SU-DHL-6 (cell line): ENCODE results near the gene USP30.

ENCODE experiments used
- CTCF ChIP-seq: fragments of 200-600 bp; sonication (generic); IDR thresholded peaks from one replicate; pipeline ENCODE4 v1.5.1; 2017; ENCODE audit warnings: antibody characterized with exemption, mild to moderate bottlenecking, low read length, moderate library complexity; ENCODE audit not compliant: insufficient read depth, poor library complexity, severe bottlenecking
- EZH2phosphoT487 ChIP-seq: fragments of 200-600 bp; sonication (generic), shearing (Covaris generic); conservative IDR thresholded peaks from 2 replicates; pipeline ENCODE4 v1.6.1; 2018; ENCODE audit warnings: mild to moderate bottlenecking, antibody characterized with exemption, low read length, moderate library complexity, mixed read lengths

DNA sequence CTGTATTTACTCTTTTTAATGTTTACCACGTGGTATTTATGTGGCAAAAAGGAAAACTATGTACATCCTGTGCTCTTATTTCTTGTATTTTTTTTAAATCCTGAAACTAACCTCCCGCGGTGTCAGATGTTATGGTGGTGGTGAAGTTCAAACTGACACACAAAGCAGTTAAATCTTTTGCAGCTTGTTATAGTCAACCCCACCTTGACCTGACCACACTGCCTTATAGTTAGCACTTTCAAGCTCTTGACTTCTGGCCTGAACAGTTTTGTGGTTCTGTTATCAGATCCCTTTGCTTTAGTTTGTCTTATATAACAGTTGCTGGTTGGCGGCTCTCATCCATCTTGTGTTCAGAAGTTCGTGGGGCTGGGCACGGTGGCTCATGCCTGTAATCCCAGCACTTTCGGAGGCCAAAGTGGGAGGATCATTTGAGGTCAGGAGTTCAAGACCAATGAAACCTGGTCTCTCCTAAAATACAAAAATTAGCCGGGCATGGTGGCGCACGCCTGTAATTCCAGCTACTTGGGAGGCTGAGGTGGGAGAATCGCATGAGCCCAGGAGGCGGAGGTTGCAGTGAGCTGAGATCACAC, 47.1 kb downstream of the USP30 start:
- TF ChIP-seq CTCF (no peak), EZH2phosphoT487 (no peak)
